Fibroblast of skin of left quadriceps (primary cell): Measurements from ENCODE around the gene STPG3.

ENCODE experiments used
- DNase-seq, 2 experiments: peaks; one replicate each; pipeline ENCODE4 v3.0.0-alpha.2; 2013; ENCODE audit warnings: low read depth in 2 of 2

Gene STPG3

DNA sequence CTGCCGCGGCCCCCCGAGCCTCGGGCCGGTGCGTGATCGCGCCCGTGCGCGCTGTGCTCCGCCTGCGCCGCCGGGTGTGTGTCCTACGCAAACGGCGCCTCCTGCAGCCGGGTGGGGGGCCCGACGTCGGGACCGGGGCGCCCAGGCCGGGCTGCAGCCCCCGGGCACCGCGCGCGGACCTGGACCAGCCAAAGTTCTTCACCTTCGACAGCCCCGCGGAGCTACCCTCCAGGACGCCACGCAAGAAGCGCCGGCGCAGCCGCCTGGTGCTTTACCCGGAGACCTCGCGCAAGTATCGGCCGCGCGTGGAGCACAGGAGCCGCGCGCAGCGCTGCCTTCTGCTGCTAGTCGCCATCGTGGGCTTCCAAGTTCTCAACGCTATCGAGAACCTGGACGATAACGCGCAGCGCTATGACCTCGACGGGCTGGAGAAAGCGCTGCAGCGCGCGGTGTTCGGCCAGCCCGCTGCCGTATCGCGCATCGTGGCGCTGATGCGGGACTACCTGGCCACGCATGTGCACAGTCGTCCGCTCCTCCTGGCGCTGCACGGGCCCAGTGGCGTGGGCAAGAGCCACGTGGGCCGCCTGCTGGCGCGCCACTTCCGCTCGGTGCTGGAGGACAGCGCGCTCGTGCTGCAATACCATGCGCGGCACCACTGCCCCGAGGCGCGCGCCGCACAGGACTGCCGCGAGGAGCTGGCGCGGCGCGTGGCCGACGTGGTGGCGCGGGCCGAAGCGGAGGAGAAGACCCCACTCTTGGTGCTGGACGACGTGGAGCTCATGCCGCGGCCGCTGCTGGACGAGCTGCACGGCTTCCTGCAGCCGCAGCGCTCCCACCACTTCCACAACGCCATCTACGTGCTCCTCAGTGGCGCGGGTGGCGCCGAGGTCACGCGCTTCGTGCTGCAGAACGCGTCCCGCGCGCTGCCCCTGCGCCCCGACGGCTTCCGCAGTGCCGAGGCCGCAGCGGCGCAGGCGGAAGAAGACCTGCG lies 27.9 kb downstream of the STPG3 start:
- no peak for DNase-seq

GRCh38 chr9:137279741-137280473 lies 28.8 kb downstream of the STPG3 start:
- DNase-seq = no peak

- no peak for DNase-seq
Observed at GRCh38 chr9:137280474-137281344, 29.6 kb downstream of the STPG3 start.

- no peak for DNase-seq
Observed at GRCh38 chr9:137281345-137282116, 30.4 kb downstream of the STPG3 start.

DNA sequence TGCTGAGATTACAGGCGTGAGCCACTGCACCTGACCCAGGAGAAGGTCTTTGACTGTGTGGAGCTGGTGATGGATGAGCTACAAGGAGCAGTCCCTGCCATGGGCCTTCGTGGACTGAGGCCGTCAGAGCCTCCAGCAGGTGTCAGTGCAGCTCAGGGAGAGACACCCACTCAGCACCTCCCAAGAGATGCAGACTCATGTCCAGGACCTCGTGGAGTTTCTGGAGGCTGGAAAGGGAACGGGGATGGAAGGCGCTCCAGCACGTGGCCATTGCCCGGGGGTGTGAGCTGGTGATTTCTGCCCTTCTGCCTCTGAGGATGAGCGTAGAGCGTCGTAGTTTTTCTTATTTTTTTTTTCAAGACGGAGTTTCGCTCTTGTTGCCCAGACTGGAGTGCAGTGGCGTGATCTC lies 35.9 kb downstream of the STPG3 start:
- DNase-seq = no peak

DNA sequence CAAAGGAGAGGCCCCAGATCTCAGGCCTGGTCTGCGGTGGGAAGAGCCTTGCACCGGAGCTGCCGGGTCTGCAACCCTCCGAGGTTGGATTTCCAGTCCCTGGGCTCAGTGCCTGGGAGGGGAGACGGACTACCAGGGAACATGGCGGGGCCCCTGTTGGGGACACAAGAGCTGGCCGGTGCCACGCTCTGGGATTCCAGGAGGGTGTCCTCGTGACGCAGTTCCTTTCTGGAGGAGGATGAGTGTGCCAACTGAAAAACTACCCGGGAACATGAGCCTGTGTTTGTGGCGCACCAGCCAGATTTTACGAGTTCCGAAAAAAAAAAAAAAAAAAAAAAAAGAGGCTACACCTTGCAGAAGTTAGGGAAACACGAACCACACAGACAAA lies 42.0 kb downstream of the STPG3 start:
- DNase-seq = no peak

DNA sequence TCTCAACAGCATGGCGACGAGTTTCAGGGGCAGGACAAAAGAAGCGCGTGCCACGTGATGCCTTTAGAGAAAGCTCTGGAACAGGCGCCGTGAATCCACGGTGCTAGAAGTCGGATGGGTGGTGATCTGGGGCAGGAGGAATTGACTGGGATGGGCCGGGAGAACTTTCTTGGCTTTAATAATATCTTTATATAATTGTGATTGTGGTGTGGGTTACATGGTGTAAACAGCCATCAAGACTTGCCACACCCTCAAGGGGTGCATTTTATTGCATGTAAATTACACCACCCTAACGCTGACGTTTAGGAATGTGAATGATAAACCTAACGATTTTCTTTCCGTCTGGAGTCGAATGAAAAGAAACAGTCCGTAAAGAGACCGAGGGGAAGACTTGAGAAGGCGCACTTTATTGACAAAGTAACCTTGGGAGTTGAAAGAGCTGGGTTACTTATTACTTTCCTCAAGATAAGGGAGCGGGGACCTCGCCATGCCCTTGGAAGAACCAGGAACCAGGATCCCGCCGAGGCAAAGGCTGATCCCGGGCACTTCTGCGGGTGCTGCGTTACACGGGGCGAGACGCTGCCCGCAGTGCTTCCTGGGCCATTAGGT lies 42.5 kb downstream of the STPG3 start:
- no peak for DNase-seq

DNA sequence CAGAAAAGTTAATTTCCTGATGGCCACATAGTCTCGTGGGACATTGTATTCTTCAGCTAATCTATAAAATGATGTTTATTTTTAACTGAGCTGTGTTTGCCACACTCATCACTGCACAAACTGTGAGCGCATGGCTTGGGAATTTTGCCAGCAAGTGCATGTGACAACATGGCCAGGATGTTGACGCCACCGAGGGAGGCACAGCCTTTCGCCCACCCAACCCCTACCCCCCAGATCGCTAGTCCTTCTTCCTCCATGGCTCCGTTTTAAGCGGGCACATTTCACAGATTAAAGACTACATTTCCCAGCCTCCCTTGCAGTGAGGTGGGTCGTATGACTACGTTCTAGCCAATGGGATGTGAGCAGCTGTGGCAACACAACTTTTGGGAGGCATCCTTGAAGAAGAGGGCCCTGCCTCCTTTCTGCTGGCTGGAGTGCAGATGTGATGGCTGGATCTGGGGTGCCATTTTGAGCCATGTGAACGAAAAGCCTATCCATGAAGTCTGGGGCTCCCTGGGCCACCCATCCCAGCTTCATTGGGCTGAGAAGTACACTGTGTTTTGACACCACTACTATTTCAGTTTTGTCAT lies 43.1 kb downstream of the STPG3 start:
- no peak for DNase-seq

- DNase-seq = no peak
Observed at GRCh38 chr9:137294681-137295237, 43.7 kb downstream of the STPG3 start.

GRCh38 chr9:137295238-137295811 lies 44.2 kb downstream of the STPG3 start:
- DNase-seq = no peak

GRCh38 chr9:137295849-137296669 lies 45.0 kb downstream of the STPG3 start:
- no peak for DNase-seq

- no peak for DNase-seq
Observed at GRCh38 chr9:137296670-137297664, 45.9 kb downstream of the STPG3 start.

GRCh38 chr9:137297966-137298365 lies 46.9 kb downstream of the STPG3 start:
- no peak for DNase-seq

DNA sequence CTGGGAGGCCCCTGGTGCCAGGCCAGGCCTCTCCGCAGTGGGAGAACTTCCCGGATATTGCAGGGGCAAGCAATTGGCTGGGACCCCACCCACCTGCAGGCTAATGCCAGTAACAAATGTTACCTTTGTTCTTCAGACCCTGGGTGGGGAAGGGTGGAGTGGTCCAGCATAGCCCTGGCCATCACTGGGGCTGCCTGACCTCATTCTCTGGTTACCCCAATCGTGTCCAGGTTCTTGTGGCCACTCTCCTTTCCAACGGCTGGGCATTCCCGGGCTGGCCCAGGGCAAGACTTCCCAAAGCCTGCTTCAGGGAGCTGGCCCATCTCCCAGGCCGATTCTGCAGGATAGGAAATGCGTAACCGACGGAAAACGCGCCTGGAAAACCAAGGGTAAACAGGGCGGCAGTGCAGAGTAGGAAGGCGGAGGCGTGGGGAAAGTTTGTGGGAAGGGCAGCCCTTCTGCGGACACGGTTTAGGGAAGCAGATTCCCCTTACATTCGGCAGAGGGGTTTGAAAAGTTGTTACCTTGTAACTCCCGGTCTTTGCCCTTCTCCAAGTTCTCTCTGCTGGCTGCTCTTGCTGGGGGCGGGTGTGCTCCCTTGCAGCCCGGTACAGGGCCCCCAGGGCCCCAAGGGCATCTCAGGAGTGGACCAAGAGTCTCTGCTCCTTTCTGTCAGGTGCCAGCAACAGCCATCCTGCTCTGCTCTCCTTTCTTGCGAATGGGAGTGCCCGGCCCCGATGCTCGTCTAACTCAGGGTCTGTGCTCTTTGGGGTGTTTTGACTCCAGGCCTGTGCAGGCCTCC lies 47.5 kb downstream of the STPG3 start:
- DNase-seq = no peak

- DNase-seq = no peak
Observed at GRCh38 chr9:137299203-137299565, 48.1 kb downstream of the STPG3 start.

- no peak for DNase-seq
Observed at GRCh38 chr9:137299938-137300337, 48.9 kb downstream of the STPG3 start.
